Activated CD4-positive, CD25-positive, alpha-beta regulatory T cell treated with anti-CD3 and anti-CD28 coated beads, Interleukin-2, amount 50 U/mL, for 24 hours (primary cell): Measurements from ENCODE around the gene PPP1R15A.
"Not testable (repeated sequence)": the region's sequence is repeated elsewhere in the genome, so short reads cannot be mapped to it uniquely, and the experiment has no call there.

Source experiments
- ATAC-seq, 2 donors: fragments of 150-1000 bp; cut with Tn5 transposase; one replicate each; pipeline ENCODE4 v1.10.0; 2021; ENCODE audit warnings: mild to moderate bottlenecking in 1 of 2, moderate library complexity in 1 of 2

PPP1R15A gene

DNA sequence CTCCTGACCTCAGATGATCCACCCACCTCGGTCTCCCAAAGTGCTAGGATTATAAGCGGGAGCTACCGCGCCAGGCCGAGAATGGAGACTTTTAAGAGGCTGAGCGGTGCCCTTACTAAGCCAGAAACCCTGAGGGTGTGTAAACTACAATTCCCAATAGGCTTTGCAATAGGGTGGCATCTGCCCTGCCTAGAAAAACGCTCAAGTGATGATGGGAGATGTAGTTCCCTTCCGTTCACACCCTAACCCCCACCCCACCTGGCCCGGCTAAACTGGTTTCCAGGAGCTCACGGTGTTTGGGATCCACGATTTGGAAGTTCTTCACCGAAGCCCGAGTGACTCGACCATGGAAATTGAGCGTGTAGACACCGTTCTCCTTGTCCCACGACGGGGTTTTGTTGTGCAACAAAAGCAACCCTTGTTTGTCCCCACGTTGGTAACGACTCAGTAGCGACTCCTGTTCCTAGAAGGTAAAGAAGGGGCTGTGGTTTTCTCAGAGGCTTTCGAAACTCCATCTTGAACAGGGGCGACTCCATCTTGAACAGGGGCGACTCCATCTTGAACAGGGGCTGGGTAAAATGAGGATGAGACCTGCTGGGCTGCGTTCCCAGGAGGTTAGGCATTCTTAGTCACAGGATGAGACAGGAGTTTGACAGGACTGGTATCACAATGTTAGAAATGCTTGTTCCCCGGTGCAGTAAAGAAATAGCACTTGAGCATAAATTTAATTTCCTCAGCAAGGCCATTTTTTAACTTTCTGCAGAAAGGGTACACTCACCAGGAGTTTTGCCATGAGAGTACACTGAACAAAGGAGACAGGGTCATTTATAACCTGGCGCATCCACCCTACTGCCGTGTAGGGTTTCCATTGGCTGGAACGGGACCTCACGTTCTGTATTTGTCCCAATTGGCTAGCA is 9.8 kb downstream of the PPP1R15A start:
- peak; percentile 64 to 67 for ATAC-seq

DNA sequence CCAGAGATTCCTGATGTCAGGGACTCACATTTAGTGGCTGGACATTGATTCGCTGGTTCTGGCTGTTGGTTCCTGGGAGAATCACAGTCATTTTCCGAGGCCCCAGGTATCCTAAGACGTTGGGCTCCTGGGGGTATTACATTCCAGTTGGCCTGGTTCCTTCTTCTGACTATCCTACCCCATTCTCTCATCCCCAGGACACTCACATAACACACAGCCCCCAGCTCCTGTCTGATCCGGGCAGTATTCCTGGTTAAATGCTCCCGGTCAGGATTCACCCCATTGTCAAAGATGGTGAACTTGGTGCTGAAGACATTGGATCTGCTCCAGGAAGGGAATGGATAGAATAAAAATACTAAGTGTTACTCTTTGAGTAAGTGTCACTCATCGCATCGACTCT is 11.5 kb downstream of the PPP1R15A start:
- no peak for ATAC-seq

DNA sequence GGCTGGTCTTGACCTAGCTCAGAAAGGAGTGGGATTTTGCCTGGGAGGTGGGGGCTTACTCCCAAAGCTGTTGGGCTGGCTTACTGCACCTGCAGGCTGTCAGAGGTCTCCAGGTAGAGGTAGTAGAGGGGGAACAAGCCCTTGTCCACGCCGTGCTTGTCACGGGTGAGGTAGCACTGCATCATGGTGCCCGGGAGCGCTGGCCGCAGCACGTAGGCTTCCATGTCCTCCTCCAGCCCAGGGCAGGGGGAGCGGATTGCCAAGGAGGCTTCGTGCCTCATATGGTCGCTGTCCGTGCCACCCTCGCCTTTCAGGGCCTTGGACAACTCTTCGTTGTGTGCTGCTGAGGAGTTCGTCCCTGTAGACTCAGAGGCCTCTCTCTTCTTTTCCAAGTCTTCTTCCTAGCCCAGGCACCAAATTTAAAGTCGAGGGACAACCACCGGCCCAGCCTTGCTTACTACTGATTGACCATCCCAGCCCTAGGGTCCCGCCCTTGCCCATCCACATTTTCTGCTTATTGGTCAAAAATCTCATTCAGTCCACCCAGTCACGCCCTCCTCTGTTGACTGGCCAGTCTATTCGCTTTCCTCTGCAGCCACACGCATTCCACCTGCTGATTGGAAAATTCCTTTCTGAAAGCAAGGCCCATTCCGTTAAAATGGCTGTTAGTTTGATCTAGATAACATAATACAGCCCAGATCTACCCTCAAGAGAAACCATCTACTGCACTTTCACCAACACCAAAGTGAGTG is 15.8 kb downstream of the PPP1R15A start:
- ATAC-seq, result no peak

DNA sequence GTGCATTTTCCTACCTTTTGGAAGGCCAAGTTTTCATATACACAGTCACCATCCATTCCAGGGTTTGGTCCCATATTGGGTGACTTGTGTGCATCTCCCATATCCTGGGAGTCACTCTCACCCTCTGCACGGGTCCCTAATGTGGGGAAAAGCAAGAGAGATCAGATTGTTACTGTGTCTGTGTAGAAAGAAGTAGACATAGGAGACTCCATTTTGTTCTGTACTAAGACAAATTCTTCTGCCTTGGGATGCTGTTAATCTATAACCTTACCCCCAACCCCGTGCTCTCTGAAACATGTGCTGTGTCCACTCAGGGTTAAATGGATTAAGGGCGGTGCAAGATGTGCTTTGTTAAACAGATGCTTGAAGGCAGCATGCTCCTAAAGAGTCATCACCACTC is 17.3 kb downstream of the PPP1R15A start:
- not testable (repeated sequence) for ATAC-seq

DNA sequence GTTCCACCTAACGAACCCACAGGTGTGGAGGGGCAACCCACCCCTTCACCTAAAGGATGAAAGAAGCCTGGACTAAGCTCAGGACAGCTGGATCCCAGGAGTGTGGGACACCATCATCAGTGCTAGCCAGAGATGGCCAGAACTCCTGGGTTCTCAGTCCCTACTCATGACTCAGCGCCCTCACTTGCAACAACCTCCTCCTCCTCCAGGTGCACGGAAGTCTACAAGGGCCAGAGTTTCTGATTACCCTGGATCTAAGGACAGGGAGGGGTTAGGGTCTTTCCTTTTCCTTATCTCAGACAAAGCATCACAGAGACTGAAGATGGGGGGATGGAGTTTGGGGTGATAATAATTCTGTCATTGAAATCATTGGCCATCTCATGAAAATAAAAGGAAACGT is 18.3 kb downstream of the PPP1R15A start:
- ATAC-seq, result no peak

DNA sequence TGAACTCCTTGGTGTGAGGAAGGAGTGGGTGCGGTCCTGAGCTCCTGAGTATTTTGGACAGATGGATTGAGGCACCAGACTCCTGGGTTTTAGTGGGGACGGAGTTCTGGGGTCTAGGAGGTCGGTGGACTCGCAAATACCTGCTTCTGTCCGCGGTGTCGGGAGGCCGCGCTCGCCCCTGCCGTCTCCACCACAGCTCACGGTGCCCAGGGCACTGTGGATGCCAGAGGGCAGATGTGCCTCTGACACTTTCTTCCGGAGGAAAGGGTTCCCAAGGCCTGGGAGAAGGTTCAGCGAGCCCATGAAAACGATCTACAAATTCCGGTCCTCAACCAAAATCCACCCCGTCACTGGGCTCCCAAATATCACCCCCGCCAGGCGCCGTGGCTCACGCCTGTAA is 23.0 kb downstream of the PPP1R15A start:
- ATAC-seq, result no peak

DNA sequence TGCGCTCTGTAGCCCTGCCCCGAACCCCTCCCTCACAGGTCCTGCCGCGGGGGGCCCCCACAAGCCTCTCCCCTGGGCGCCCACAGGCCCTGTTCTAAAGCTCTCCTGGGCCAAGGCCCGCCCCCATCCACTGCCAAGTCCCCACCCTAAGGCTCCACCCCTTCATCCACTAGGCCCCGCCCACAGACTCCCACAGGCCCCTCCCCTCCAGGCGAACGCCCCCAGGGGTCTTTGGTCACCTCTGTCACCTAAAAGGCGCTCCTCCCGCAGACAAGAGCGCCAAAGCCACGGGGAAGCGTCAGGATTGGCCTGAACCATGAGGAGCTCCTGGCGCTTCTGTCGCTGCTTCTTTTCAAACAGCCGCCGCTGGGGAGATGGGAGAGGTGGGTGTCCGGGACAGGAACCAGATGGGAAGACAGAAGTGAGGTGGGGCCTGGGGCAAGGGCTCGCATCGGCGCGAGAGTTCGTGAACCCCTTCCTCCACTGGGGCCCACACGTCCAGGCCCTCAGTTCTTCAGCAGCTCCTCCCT is 24.0 kb downstream of the PPP1R15A start:
- no peak for ATAC-seq

DNA sequence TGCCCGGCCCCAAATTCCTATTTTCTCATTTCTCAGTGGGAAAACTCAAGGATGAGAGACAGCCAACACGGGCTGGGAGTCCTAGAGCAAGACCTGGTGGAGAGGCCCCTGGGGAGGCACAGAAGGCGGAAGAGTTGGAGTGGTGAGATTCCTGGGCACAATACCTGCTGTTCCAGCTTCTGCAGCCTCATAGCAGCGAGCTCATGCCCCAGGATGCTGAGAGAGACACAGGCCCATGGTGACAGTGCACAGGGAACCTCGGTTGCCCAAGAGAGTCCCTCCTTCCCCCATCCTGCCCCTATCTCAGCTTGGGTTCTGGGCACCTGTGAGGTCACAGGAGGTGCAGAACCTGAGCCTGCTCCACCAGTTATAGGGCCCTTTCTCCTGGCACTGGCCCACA is 25.0 kb downstream of the PPP1R15A start:
- ATAC-seq, result no peak

DNA sequence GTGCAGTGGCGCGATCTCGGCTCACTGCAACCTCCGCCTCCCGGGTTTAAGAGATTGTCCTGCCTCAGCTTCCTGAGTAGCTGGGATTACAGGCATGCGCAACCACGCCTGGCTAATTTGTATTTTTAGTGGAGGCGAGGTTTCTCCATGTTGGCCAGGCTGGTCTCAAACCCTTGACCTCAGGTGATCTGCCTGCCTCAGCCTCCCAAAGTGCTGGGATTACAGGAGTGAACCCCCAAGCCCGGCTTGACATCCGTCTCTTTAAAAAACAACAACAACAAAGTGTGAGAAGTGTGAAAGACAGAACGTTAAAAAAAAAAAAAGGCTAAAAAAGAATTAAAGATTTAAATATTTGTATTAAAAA is 27.1 kb downstream of the PPP1R15A start:
- ATAC-seq, result not testable (repeated sequence)

DNA sequence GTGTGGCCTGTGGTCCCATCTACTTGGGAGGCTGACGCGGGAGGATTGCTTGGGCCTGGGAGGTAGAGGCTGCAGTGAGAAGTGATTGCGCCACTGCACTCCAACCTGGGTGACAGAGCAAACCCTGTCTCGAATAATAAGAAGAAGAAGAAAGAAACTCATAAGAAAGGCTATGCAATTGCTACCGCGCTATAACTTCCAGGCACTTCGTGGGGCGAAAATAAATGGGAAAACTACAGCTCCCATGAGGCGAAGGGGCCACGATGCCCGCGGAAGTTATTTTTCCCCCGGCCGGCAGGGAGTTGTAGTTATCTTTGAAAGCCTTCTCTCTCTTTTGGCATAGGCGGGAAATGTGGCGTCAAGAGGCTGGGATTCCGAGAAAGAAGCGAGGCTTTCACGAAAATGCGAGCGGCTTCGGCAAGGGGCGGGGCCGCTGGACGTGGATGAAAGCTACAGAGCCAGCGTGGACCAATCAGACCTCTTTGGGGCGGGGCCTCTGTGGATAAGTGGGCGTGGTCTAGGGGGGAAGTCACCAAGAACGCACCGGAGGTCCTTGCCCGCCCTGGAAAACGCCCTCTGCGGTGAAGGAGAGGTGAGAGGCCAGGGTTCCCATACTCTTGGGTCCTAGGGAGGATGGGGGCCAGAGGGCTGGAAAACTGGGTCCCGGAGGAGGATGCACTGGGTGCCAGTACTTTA is 27.7 kb downstream of the PPP1R15A start, which contains the start of gene NUCB1:
Gene NUCB1 (plus strand): TSS at position 532 of the 696 bp plus-strand sequence. CDS start 485 bp downstream, outside the sequence.
- ATAC-seq, result peak; percentile 94 to 96

DNA sequence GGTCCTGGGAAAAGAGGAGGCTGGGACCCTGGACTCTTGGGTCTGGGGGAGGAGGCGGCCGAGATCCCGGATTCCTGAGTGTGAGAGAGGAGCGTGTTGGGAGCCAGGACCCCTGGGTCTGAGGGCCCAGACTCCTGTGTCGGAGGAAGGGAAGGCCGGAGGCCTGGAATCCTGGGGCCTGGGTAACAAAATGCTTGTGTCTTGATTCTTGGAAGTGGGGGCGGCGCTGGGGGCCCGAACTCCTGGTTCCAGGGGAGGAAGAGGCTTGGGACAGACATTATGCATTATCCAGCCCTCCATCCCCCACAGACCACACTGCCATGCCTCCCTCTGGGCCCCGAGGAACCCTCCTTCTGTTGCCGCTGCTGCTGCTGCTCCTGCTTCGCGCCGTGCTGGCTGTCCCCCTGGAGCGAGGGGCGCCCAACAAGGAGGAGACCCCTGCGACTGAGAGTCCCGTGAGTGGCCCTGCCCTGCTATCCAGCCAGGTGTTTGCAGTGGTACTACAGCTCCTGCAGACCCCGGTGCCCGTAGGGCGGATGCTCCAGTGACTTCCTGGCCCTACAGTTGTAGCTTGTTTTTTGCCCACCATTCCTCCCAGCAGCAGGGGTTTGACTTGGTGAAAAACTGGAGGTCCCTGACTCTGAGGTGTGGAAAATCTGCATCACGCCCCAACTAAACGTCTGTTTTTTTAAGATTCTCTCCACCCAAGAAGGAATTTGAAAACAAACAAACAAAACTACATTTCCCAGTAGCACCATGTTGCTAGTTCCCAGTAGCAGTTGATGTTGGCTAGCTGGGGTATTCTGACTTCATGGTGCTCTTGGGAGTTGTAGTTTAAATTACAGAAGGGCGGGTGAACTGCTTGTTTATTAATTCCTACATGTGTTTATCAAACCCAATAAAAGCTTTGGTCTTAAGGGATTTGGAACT is 28.5 kb downstream of the PPP1R15A start:
- no peak for ATAC-seq

DNA sequence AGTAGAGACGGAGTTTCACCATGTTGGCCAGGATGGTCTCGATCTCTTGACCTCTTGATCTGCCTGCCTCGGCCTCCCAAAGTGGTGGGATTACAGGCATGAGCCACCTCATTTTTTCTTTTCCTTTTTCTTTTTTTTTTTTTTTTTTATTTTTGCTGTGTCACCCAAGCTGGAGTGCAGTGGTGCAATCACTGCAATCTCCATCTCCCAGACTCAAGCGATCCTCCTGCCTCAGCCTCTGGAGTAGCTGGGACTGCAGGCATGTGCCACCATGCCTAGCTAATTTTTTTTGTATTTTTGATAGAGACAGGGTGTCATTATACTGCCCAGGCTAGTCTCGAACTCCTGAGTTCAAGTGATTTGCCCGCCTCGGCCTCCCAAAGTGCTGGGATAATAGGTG is 30.1 kb downstream of the PPP1R15A start:
- ATAC-seq, result not testable (repeated sequence)

DNA sequence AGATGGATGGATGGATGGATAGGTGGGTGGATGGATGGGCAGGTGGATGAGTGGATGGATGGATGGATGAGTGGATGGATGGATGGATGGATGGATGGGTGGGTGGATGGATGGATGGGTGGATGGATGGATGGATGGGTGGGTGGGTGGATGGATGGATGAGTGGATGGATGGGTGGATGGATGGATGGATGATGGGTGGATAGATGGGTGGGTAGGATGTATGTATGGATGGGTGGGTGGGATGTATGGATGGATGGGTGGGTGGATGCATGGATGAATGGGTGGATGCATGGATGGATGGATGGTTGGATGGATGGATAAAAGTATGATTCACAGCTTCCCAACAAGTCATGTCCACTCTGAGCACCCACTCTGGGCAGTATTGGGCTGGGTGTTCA is 31.6 kb downstream of the PPP1R15A start:
- ATAC-seq, result not testable (repeated sequence)

DNA sequence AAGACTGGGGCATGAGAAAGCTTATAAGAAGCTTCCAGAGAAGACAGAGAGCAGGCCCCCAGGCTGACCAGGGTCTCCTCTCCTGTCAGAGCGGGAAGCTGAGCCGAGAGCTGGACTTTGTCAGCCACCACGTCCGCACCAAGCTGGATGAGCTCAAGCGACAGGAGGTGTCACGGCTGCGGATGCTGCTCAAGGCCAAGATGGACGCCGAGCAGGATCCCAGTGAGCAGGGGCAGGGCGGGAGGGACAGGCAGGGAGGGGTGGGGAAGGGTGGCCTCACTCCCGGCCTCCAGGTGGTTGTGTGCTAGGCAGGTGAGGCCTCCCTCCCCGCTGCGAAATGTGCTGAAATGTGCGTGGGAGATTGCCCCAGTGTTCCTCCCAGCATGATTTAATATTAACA is 33.4 kb downstream of the PPP1R15A start:
- no peak for ATAC-seq

DNA sequence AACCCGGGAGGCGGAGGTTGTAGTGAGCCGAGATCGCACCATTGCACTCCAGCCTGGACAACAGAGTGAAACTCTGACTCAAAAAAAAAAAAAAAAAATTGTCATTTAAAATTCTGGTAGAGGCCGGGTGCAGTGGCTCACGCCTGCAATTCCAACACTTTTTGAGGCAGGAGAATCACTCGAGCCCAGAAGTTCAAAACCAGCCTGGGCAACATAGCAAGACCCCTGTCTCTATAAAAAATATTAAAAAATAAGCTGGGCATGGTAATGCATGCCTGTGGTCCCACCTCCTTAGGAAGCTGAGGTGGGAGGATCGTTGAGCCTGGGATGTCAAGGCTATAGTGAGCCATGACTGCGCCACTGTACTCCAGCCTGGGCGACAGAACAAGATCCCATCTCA is 34.1 kb downstream of the PPP1R15A start:
- no peak for ATAC-seq

DNA sequence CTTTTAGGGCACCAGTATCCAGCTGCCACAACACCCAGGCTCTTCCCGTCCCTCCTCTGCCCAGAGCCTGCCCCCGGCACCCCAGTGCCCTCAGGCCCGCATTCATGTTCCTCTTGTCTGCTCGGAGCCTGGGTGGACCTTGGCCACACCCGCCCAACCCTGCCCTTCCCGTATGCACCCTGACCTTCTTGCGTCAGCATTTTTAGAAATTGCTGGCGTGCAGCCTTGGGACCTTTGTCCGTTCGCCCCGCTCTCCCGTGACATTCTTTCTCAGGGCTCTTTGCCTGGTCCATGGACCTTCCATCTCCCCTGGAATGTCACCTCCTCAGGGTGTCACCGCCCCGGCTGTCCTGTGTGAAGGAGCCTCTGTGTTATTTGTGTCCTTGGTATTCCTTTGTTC is 35.5 kb downstream of the PPP1R15A start:
- no peak for ATAC-seq

DNA sequence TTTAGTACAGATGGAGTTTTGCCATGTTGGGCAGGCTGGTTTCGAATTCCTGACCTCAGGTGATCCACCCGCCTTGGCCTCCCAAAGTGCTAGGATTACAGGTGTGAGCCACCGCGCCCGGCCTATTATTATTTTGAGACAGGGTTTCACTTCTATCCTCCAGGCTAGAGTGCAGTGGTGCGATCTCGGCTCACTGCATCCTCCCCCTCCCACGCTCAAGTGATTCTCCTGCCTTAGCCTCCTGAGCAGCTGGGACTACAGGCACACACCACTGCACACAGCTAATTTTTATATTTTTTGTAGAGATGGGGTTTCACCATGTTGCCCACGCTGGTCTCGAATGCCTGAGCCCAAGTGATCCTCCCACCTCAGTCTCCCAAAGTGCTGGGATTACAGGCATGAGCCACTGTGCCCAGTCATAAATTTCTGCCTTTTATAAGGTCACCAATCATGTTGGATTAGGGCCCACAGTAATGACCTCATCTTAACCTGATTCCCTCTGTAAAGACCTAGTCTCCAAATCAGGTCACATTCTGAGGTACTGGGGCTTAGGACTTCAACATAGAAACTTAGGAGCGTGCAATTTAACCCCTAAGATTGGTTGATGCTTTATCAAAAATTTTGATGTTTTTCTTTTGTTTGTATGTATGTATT is 37.3 kb downstream of the PPP1R15A start:
- not testable (repeated sequence) for ATAC-seq

DNA sequence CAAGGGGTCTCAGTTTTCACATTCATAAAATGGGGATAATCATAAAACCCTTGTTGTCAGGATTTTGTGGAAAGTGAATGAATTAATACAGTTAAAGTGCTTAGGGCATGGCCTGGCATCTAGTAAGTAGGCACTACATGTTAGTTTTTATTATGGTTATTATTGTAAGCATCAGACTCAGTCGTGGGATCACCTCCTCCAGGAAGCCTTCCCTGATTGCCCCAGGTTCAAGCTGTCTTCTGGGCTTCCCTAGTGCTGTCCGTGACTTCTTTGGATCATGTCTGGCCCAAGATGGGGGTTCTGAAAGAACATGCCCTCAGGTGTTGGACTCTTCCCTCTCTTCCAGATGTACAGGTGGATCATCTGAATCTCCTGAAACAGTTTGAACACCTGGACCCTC is 38.6 kb downstream of the PPP1R15A start:
- no peak for ATAC-seq

DNA sequence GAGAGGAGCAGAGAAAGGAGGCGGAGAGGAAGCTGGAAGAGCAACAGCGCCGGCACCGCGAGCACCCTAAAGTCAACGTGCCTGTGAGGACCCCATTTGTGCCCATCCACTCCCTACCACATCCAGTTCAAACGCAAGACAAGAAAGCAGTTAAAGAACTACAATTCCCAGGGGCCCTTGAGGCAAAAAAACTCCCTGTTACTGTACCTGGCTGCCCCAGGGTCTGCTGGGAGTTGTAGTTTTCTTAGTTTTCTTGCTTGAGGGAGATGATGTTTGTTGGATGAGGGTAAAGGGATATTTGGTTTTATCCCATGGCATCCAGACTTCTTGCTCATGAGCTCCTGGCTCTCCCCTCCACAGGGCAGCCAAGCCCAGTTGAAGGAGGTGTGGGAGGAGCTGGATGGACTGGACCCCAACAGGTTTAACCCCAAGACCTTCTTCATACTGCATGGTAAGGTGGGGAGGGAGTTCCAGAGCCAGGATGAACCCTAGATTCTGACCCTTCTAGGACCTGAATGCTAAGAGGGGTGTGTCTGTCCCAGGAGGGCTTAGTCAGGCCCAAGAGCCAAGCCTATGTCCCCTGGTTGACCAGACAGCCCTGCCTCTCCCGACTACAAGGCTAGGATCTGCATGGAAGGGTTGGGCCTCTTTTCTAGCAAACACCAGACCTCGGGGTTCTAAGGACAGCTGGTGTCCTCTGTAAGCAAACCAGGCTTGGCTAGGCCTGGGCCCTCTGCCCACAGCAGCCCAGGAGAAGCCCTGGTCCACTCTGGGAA is 41.1 kb downstream of the PPP1R15A start:
- ATAC-seq, result peak; percentile 46 to 64

DNA sequence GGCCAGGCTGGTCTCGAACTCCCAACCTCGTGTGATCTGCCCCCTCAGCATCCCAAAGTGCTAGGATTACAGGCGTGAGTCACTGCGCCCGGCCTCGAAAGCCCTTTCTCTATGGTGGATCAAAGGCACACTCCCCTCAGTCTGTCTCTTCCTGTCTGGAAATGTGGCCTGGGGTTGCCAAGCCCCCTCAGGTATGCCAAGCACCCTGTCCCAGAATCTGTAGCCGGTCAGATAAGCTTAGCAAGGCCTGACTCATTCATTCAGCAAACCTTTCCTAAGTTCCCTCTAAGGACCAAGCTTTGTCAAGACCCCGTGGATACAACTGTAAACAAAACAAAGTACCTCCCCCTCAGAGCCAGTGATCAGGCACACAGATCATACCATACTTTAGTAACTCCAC is 42.0 kb downstream of the PPP1R15A start:
- no peak for ATAC-seq
